Smooth muscle cell (in vitro differentiated cells): Measurements from ENCODE around the gene SH3D19. TPM values are rescaled to one million over a fixed set of nuclear protein-coding genes. Genes with fewer than 3 reads are reported as not detected.
A peak's percentile ranks its signal among the peaks of the same experiment; 100 is the strongest.

Source experiments
- DNase-seq: peaks from one replicate; lab custom pipeline; 2025; ENCODE audit not compliant: unreplicated experiment; lab: John Stamatoyannopoulos, UW
- H2AFZ ChIP-seq: fragments of 200-600 bp; sonication (generic); 2 replicates; pipeline ENCODE4 v1.6.0; 2016; ENCODE audit warnings: antibody characterized with exemption, low read depth, mild to moderate bottlenecking
- H3F3A ChIP-seq: fragments of 200-600 bp; sonication (generic); 2 replicates; pipeline ENCODE4 v1.6.0; 2017; ENCODE audit warnings: antibody characterized with exemption, low read depth
- H3K27ac ChIP-seq: fragments of 200-600 bp; sonication (generic); 2 replicates; pipeline ENCODE4 v1.5.1; 2016; ENCODE audit warnings: low read depth, mild to moderate bottlenecking
- H3K27me3 ChIP-seq: fragments of 200-600 bp; sonication (generic); 2 replicates; pipeline ENCODE4 v1.6.1; 2016; ENCODE audit warnings: low read depth, mild to moderate bottlenecking
- H3K36me3 ChIP-seq: fragments of 200-600 bp; sonication (generic); 2 replicates; pipeline ENCODE4 v1.5.1; 2016; ENCODE audit warnings: low read depth
- H3K4me1 ChIP-seq: fragments of 200-600 bp; sonication (generic); 2 replicates; pipeline ENCODE4 v1.5.1; 2016; ENCODE audit warnings: low read depth
- H3K4me2 ChIP-seq: fragments of 200-600 bp; sonication (generic); 2 replicates; pipeline ENCODE4 v1.6.0; 2016; ENCODE audit warnings: mild to moderate bottlenecking
- H3K4me3 ChIP-seq: fragments of 200-600 bp; sonication (generic); 2 replicates; pipeline ENCODE4 v1.5.1; 2016; ENCODE audit warnings: mild to moderate bottlenecking
- H3K79me2 ChIP-seq: fragments of 200-600 bp; sonication (generic); 2 replicates; pipeline ENCODE4 v1.6.0; 2016; ENCODE audit warnings: low read depth, mild to moderate bottlenecking
- H3K9ac ChIP-seq: fragments of 200-600 bp; sonication (generic); 2 replicates; pipeline ENCODE4 v1.6.0; 2016; ENCODE audit warnings: low read depth
- H3K9me3 ChIP-seq: fragments of 200-600 bp; sonication (generic); replicated peaks from 2 replicates; pipeline ENCODE4 v1.5.1; 2016; ENCODE audit warnings: low read depth
- H4K20me1 ChIP-seq: fragments of 200-600 bp; sonication (generic); 2 replicates; pipeline ENCODE4 v1.6.0; 2016; ENCODE audit warnings: low read depth
- WGBS: methylation state at CpG from one replicate; pipeline ENCODE4 v1.1.7; 2016; ENCODE audit warnings: low lambda C conversion rate; 5-methylcytosine and 5-hydroxymethylcytosine counted together
- polyA plus RNA-seq: library from polyadenylated mRNA; unstranded; fragments of >200 nt; fragmentation: Nextera tagmentation; extraction: Ambion mirVana; gene quantifications from 2 replicates; pipeline ENCODE4 v1.2.1, GENCODE V29; 2016
- total RNA-seq: library from RNA; depleted of rRNA; stranded (reverse); fragments of >200 nt; gene quantifications from 2 replicates; pipeline ENCODE4 v1.2.3, GENCODE V29; 2014
- TF ChIP-seq, protein P1 (sequence below): fragments of 200-600 bp; sonication (generic); IDR thresholded peaks from 2 replicates; pipeline ENCODE4 v1.5.1; 2017; ENCODE audit warnings: borderline replicate concordance, mild to moderate bottlenecking, antibody characterized with exemption; ENCODE audit not compliant: insufficient read depth, poor library complexity, severe bottlenecking

Gene SH3D19
- total and polyA plus RNA-seq, 2 experiments from 2014 or later, result 7.9 to 20.3 TPM

DNA sequence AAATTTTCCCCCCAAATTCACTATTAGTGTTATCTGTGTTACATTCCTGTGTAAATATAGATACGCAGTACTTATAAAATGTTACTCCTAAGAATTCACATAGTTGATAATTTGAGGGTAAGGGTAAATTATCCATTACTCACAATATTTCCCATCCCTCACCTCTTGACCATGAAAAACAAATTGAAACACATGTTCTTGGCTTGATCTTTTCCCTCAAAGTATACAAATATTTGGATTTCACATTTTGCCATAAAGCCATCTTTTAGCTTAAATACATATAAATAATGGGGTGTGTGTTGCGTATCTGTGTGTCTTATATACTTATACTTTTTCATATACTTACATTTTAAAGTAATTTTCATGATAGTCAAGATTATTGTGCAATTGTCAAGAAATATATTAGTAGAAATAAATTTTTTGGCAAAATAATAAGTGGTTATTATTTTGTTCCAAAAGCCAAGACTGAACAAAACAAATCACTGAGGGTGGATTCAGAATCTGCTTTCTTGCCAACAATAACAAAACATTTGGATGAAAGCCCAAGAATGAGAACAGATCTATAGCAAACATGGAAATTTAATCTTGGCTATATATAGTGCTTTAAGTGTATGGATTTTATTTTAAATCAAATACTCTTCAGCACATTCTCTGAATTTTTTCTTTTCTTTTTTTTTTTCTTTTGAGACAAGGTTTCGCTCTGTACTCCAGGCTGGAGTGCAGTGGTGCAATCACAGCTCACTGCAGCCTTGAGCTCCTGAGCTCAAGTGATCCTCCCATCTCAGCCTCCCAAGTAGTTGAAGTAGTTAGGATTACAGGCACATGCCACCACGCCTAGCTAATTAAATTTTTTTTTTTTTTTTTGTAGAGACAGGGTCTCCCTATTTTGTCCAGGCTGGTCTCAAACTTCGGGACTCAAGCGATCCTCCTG is 97.0 kb downstream of the SH3D19 start:
- H2AFZ ChIP-seq, result peak overlapping the region; percentile 80
- DNase-seq, result no peak
- H3K79me2 ChIP-seq, result peaks cover 6% of the 10 kb centered on the region
- H3K27ac ChIP-seq, result peak overlapping the region; percentile 96
- H4K20me1 ChIP-seq, result no peaks in the 10 kb centered on the region
- TF ChIP-seq, protein P1, sequence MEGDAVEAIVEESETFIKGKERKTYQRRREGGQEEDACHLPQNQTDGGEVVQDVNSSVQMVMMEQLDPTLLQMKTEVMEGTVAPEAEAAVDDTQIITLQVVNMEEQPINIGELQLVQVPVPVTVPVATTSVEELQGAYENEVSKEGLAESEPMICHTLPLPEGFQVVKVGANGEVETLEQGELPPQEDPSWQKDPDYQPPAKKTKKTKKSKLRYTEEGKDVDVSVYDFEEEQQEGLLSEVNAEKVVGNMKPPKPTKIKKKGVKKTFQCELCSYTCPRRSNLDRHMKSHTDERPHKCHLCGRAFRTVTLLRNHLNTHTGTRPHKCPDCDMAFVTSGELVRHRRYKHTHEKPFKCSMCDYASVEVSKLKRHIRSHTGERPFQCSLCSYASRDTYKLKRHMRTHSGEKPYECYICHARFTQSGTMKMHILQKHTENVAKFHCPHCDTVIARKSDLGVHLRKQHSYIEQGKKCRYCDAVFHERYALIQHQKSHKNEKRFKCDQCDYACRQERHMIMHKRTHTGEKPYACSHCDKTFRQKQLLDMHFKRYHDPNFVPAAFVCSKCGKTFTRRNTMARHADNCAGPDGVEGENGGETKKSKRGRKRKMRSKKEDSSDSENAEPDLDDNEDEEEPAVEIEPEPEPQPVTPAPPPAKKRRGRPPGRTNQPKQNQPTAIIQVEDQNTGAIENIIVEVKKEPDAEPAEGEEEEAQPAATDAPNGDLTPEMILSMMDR, result no peak
- no peaks in the 10 kb centered on the region for H3K36me3 ChIP-seq
- H3K9me3 ChIP-seq, result no peaks in the 10 kb centered on the region
- no peak overlapping the region for H3K4me3 ChIP-seq
- H3K9ac ChIP-seq, result peak overlapping the region; percentile 69
- H3K27me3 ChIP-seq, result no peaks in the 10 kb centered on the region
- peak overlapping the region; percentile 86 for H3K4me2 ChIP-seq
- WGBS, result 83% methylated on average over 6 of the region's 6 CpGs
- peaks cover 14% of the 10 kb centered on the region for H3F3A ChIP-seq
- H3K4me1 ChIP-seq, result peaks cover 26% of the 10 kb centered on the region

- WGBS, result 37% methylated on average over 3 of the region's 3 CpGs
- peak overlapping the region; percentile 35 for H3K4me3 ChIP-seq
Observed at GRCh38 chr4:151227731-151228130, 97.7 kb downstream of the SH3D19 start.

DNA sequence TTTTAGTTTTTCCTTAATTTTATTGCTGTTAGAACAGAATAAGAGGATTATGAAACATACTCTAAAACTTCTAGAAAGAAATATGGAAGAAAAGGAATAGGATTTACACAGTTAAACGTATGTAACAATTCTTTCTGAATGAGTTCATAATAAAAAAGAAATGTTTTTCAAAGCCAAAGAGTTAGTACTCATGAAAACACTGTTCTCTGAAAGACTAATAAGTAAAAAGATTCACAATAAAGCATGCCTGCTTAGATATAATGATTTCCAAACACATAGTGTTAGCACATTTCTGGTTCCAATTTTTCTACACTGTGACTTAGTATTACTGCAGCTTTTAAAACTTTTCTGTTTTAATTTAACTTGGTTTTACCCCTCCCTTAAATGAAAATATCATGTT is 98.2 kb downstream of the SH3D19 start:
- H3K27me3 ChIP-seq, result no peaks in the 10 kb centered on the region
- no peak for DNase-seq
- H4K20me1 ChIP-seq, result no peaks in the 10 kb centered on the region
- H3K4me3 ChIP-seq, result peak overlapping the region; percentile 35
- H3K79me2 ChIP-seq, result peaks cover 6% of the 10 kb centered on the region
- 56% methylated on average over 1 of the region's 1 CpG for WGBS
- H3K9me3 ChIP-seq, result no peaks in the 10 kb centered on the region
- H3K4me2 ChIP-seq, result peak overlapping the region; percentile 86
- peak overlapping the region; percentile 69 for H3K9ac ChIP-seq
- peak overlapping the region; percentile 80 for H2AFZ ChIP-seq
- H3K36me3 ChIP-seq, result no peaks in the 10 kb centered on the region
- peak overlapping the region; percentile 96 for H3K27ac ChIP-seq
- H3K4me1 ChIP-seq, result peaks cover 26% of the 10 kb centered on the region
- TF ChIP-seq, protein P1, result no peak
- H3F3A ChIP-seq, result peaks cover 11% of the 10 kb centered on the region

More at GRCh38 chr4:151227731-151228130, 97.7 kb downstream of the SH3D19 start:
- peaks cover 13% of the 10 kb centered on the region for H3F3A ChIP-seq
- peak overlapping the region; percentile 69 for H3K9ac ChIP-seq
- peak overlapping the region; percentile 96 for H3K27ac ChIP-seq
- DNase-seq, result no peak
- H4K20me1 ChIP-seq, result no peaks in the 10 kb centered on the region
- peaks cover 26% of the 10 kb centered on the region for H3K4me1 ChIP-seq
- H3K4me2 ChIP-seq, result peak overlapping the region; percentile 86
- TF ChIP-seq, protein P1, result no peak
- no peaks in the 10 kb centered on the region for H3K9me3 ChIP-seq
- H2AFZ ChIP-seq, result peak overlapping the region; percentile 80
- H3K79me2 ChIP-seq, result peaks cover 6% of the 10 kb centered on the region
- no peaks in the 10 kb centered on the region for H3K27me3 ChIP-seq
- no peaks in the 10 kb centered on the region for H3K36me3 ChIP-seq
